Neural cell (in vitro differentiated cells): ENCODE results near the gene LRRC8E. TPM values are rescaled to one million over a fixed set of nuclear protein-coding genes. Genes with fewer than 3 reads are reported as not detected.

Source experiments
- H2AFZ ChIP-seq: fragments of 200-600, 300-800 bp; sonication (generic), shearing (Covaris generic); 2 replicates; pipeline ENCODE4 v1.6.0; 2014; ENCODE audit warnings: low read depth, mild to moderate bottlenecking, antibody characterized with exemption, low read length, moderate library complexity
- H3F3A ChIP-seq: fragments of 200-600 bp; shearing (Covaris generic); 2 replicates; pipeline ENCODE4 v1.6.1; 2016; ENCODE audit warnings: mild to moderate bottlenecking, moderate library complexity, mixed read lengths, antibody characterized with exemption, low read length; ENCODE audit not compliant: insufficient read depth, poor library complexity, severe bottlenecking
- H3K27ac ChIP-seq: fragments of 200-600, 300-800 bp; sonication (generic), shearing (Covaris generic); 2 replicates; pipeline ENCODE4 v1.5.1; 2014; ENCODE audit warnings: mild to moderate bottlenecking, low read length, moderate library complexity
- H3K27me3 ChIP-seq: fragments of 300-800, 200-600 bp; sonication (generic), shearing (Covaris generic); 2 replicates; pipeline ENCODE4 v1.6.0; 2014; ENCODE audit warnings: mild to moderate bottlenecking, low read depth, low read length, moderate library complexity; ENCODE audit not compliant: insufficient read depth
- H3K36me3 ChIP-seq: fragments of 300-800, 200-600 bp; sonication (generic), shearing (Covaris generic); 2 replicates; pipeline ENCODE4 v1.5.1; 2014; ENCODE audit warnings: mild to moderate bottlenecking, antibody characterized with exemption, low read length, moderate library complexity; ENCODE audit not compliant: insufficient read depth
- H3K4me2 ChIP-seq: fragments of 300-800, 200-600 bp; sonication (generic), shearing (Covaris generic); 2 replicates; pipeline ENCODE4 v1.6.0; 2014; ENCODE audit warnings: mild to moderate bottlenecking, low read length
- H3K4me3 ChIP-seq: fragments of 300-800, 200-600 bp; sonication (generic), shearing (Covaris generic); 2 replicates; pipeline ENCODE4 v1.5.1; 2014; ENCODE audit warnings: mild to moderate bottlenecking, low read length, moderate library complexity
- H3K79me2 ChIP-seq: fragments of 200-600 bp; shearing (Covaris generic); replicated peaks from 2 replicates; pipeline ENCODE4 v1.6.0; 2014; ENCODE audit warnings: mild to moderate bottlenecking, low read length, moderate library complexity; ENCODE audit not compliant: insufficient read depth
- H3K9ac ChIP-seq: fragments of 300-800, 200-600 bp; sonication (generic), shearing (Covaris generic); 2 replicates; pipeline ENCODE4 v1.6.1; 2016; ENCODE audit warnings: mild to moderate bottlenecking, low read length, mixed read lengths
- H3K9me2 ChIP-seq: fragments of 200-600 bp; shearing (Covaris generic); 2 replicates; pipeline ENCODE4 v1.6.1; 2016; ENCODE audit warnings: mild to moderate bottlenecking, low read length, mixed read lengths; ENCODE audit not compliant: insufficient read depth
- H3K9me3 ChIP-seq: fragments of 200-600, 300-800 bp; sonication (generic), shearing (Covaris generic); 2 replicates; pipeline ENCODE4 v1.6.1; 2016; ENCODE audit warnings: mild to moderate bottlenecking, mixed run types, low read length, moderate library complexity, mixed read lengths
- H4K20me1 ChIP-seq: fragments of 200-600 bp; shearing (Covaris generic); 2 replicates; pipeline ENCODE4 v1.6.1; 2016; ENCODE audit warnings: mild to moderate bottlenecking, mixed run types; ENCODE audit not compliant: insufficient read depth
- CTCF ChIP-seq: fragments of 450-650 bp; IDR thresholded peaks from 2 replicates; pipeline ENCODE4 v1.5.1; 2014; ENCODE audit warnings: antibody characterized with exemption, mild to moderate bottlenecking, moderate library complexity; ENCODE audit not compliant: poor library complexity, severe bottlenecking
- EP300 ChIP-seq: fragments of 450-650 bp; conservative IDR thresholded peaks from 2 replicates; pipeline ENCODE4 v1.6.1; 2014; ENCODE audit warnings: antibody characterized with exemption, mild to moderate bottlenecking, moderate library complexity; ENCODE audit not compliant: poor library complexity, severe bottlenecking
- EZH2 ChIP-seq: fragments of 200-600, 300-800 bp; shearing (Covaris generic), sonication (generic); IDR thresholded peaks from 2 replicates; pipeline ENCODE4 v1.6.1; 2014; ENCODE audit warnings: antibody characterized with exemption, low read length, borderline replicate concordance, mild to moderate bottlenecking; ENCODE audit not compliant: insufficient read depth, poor library complexity, severe bottlenecking
- MXI1 ChIP-seq: fragments of 450-650 bp; conservative IDR thresholded peaks from 2 replicates; pipeline ENCODE4 v1.6.1; 2014; ENCODE audit warnings: antibody characterized with exemption, mild to moderate bottlenecking; ENCODE audit not compliant: poor library complexity, severe bottlenecking
- POLR2AphosphoS5 ChIP-seq: IDR thresholded peaks from 2 replicates; pipeline ENCODE4 v1.6.1; 2012
- RAD21 ChIP-seq: fragments of 450-650 bp; conservative IDR thresholded peaks from 2 replicates; pipeline ENCODE4 v1.6.1; 2014; ENCODE audit warnings: antibody characterized with exemption, mild to moderate bottlenecking, moderate library complexity
- SMC3 ChIP-seq: fragments of 450-650 bp; conservative IDR thresholded peaks from 2 replicates; pipeline ENCODE4 v1.6.1; 2014; ENCODE audit warnings: antibody characterized with exemption, mild to moderate bottlenecking, moderate library complexity; ENCODE audit not compliant: poor library complexity
- TAF1 ChIP-seq: IDR thresholded peaks from 2 replicates; pipeline ENCODE4 v1.6.1; 2012; ENCODE audit warnings: low read depth
- polyA plus RNA-seq: library from polyadenylated mRNA; depleted of rRNA; stranded (reverse); fragments of >200 nt; gene quantifications from 2 replicates; pipeline ENCODE4 v1.2.3, GENCODE V29; 2014

Gene LRRC8E
- polyA plus RNA-seq, 1 donor from 2014 or later: not detected

- no peaks in the 10 kb centered on the region for H4K20me1 ChIP-seq
- no peak overlapping the region for H3K27ac ChIP-seq
- H3K36me3 ChIP-seq: no peaks in the 10 kb centered on the region
- H3F3A ChIP-seq: no peaks in the 10 kb centered on the region
- TF ChIP-seq MXI1 (no peak), RAD21 (no peak), TAF1 (no peak), SMC3 (no peak), POLR2AphosphoS5 (no peak), EZH2 (no peak), CTCF (no peak)
- no peaks in the 10 kb centered on the region for H3K9me3 ChIP-seq
- no peaks in the 10 kb centered on the region for H3K27me3 ChIP-seq
- H3K9ac ChIP-seq: peak overlapping the region; percentile 38
- H3K4me3 ChIP-seq: no peak overlapping the region
- H3K79me2 ChIP-seq: no peaks in the 10 kb centered on the region
- no peak overlapping the region for H3K4me2 ChIP-seq
- H2AFZ ChIP-seq: no peak overlapping the region
- H3K9me2 ChIP-seq: no peaks in the 10 kb centered on the region
These were observed 38.7 kb upstream of the LRRC8E start for GRCh38 chr19:7849631-7849999.

- H3K9ac ChIP-seq: peak overlapping the region; percentile 38
These were observed 38.1 kb upstream of the LRRC8E start for GRCh38 chr19:7850000-7850813.

GRCh38 chr19:7850945-7851622, 37.2 kb upstream of the LRRC8E start:
- Histone ChIP-seq H3K9ac (peak overlapping the region; percentile 38), H3K79me2 (no peaks in the 10 kb centered on the region), H3K9me2 (no peaks in the 10 kb centered on the region), H3K27ac (no peak overlapping the region), H3K4me3 (no peak overlapping the region), H4K20me1 (no peaks in the 10 kb centered on the region), H3F3A (no peaks in the 10 kb centered on the region), H3K4me2 (no peak overlapping the region), H3K27me3 (no peaks in the 10 kb centered on the region), H3K36me3 (no peaks in the 10 kb centered on the region), H2AFZ (no peak overlapping the region), H3K9me3 (no peaks in the 10 kb centered on the region)
- no peak for TF ChIP-seq TAF1
- TF ChIP-seq EP300: no peak

More at GRCh38 chr19:7850000-7850813, 38.1 kb upstream of the LRRC8E start:
- H3K4me2 ChIP-seq: no peak overlapping the region
- H3K9me2 ChIP-seq: no peaks in the 10 kb centered on the region
- no peaks in the 10 kb centered on the region for H3F3A ChIP-seq
- TF ChIP-seq SMC3 (no peak), EZH2 (no peak), POLR2AphosphoS5 (peak; percentile 60), EP300 (peak; percentile 31), TAF1 (no peak)
- H3K27ac ChIP-seq: peak overlapping the region; percentile 37
- no peak overlapping the region for H3K4me3 ChIP-seq
- H3K27me3 ChIP-seq: no peaks in the 10 kb centered on the region
- H2AFZ ChIP-seq: no peak overlapping the region
- H3K79me2 ChIP-seq: no peaks in the 10 kb centered on the region
- H3K36me3 ChIP-seq: no peaks in the 10 kb centered on the region
- no peaks in the 10 kb centered on the region for H4K20me1 ChIP-seq
- H3K9me3 ChIP-seq: no peaks in the 10 kb centered on the region
